Spleen (tissue), 3 donors: ENCODE results near the gene MMD.

Experiments used
- POLR2A ChIP-seq, 3 donors: fragments of 450-650 bp; IDR thresholded peaks; one replicate each; pipeline ENCODE4 v1.5.1; 2017; ENCODE audit warnings: antibody characterized with exemption in 3 of 3, mild to moderate bottlenecking in 1 of 3
- POLR2AphosphoS5 ChIP-seq, 3 donors: sonication (generic); formaldehyde crosslinking; IDR thresholded peaks; one replicate each; pipeline ENCODE4 v1.5.1; 2017; ENCODE audit warnings: antibody characterized with exemption in 3 of 3

- TF ChIP-seq POLR2AphosphoS5 (IDR thresholded peaks at IDR 0.05): no peak
- no peak for TF ChIP-seq POLR2A (IDR thresholded peaks at IDR 0.05)
Observed at GRCh38 chr17:55366020-55366481, 55.6 kb downstream of the MMD start.
